Dendritic cell treated with granulocyte-macrophage colony-stimulating factor and Interleukin-4, amounts not matched to agents 40 ng/mL and 50 ng/mL, for 4 days (primary cell): ENCODE measurements around the gene CCDC144A.
"Not testable (repeated sequence)": the region's sequence is repeated elsewhere in the genome, so short reads cannot be mapped to it uniquely, and the experiment has no call there.

ENCODE experiments used
- H3K27ac Mint-ChIP-seq: one replicate; pipeline ENCODE4 v1.8.0; 2022; ENCODE audit warnings: mild to moderate bottlenecking, mixed read lengths
- H3K27me3 Mint-ChIP-seq: one replicate; pipeline ENCODE4 v1.8.0; 2022; ENCODE audit warnings: mild to moderate bottlenecking, mixed read lengths
- H3K36me3 Mint-ChIP-seq: one replicate; pipeline ENCODE4 v1.8.0; 2022; ENCODE audit warnings: low read depth, mixed read lengths
- H3K4me1 Mint-ChIP-seq: one replicate; pipeline ENCODE4 v1.8.0; 2022; ENCODE audit warnings: low read depth, mixed read lengths
- H3K4me3 Mint-ChIP-seq: one replicate; pipeline ENCODE4 v1.8.0; 2022; ENCODE audit warnings: mild to moderate bottlenecking, moderate library complexity, mixed read lengths
- H3K9me3 Mint-ChIP-seq: one replicate; pipeline ENCODE4 v1.8.0; 2022; ENCODE audit warnings: mixed read lengths
- intact Hi-C: fragments of 100-400 bp; cut with micrococcal nuclease; formaldehyde crosslinking; loops from one replicate; pipeline ENCODE4 v1.15.0; 2022

The CCDC144A gene

DNA sequence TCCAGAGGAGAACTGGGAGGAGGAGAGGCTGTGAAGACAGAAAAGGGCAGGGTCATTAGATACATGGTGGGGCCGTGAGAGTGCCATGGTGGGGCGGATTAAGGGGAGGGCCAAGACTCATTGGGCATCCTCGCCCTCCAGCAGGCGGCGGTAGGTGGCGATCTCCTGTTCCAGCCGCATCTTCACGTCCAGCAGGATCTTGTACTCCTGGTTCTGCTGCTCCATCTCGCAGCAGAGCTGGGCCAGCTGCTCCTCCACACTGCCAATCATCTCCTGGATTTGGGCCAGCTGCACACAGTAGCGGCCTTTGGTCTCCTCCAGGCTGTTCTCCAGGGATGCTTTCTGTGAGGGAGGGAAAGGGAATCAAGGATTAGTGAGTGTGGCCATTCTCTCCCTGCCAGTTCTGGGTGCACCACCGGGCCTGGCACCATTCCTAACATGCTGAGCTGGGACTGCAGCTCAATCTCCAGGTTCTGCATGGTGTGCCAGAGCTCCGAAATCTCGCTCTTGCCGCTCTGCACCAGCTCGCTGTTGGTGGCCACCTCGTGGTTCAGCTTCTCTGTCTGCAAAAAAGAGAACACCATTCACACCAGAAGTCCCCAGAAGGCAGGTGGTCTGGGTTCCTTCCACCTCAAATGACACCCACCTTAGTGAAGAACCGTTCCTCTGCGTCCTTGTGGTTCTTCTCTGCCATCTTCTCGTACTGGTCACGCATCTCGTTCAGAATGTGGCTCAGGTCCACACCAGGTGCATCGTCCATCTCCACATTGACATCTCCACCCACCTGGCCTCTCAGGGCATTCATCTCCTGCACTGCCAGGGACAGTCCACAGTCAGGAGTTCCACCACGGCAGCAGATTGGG is 129.0 kb downstream of the CCDC144A start:
- intact Hi-C loops, result no loop called here
- Mint-ChIP-seq H3K27me3 (peaks cover 2% of the 10 kb centered on the region), H3K4me3 (no peak overlapping the region), H3K27ac (no peak overlapping the region), H3K36me3 (no peaks in the 10 kb centered on the region), H3K9me3 (no peaks in the 10 kb centered on the region), H3K4me1 (no peaks in the 10 kb centered on the region)

DNA sequence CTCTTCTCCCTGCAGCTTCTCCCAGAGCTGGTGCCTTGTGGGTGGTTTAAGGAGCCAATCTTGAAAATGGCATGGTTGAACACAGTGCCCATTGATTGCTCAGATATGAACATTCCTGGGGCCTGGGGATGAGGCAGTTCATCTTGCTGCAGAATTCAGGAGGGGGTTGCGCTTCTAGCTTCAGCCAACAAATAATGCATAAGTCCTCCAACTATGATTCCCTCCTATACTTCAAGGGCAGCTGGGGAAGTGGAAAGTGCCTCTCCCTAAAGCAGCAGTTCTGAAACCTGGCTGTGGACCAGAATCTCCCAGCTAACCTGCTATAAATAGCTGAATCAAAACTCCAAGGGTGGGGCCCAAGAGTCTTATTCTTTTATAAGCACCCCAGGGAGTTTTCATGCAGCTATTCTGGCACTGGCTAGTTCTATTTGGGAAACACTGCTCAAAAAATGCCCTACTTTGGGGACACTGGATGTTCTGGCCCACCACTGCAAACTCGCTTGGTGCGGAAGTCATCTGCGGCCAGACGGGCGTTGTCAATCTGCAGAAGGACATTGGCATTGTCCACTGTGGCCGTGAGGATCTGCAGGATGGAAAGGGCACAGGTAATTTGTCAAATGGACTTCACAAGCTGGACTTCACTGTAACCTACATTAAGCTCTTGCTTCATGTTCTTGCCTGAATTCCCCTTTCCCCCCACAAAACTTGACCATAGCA is 130.3 kb downstream of the CCDC144A start:
- Mint-ChIP-seq H3K4me1 (no peaks in the 10 kb centered on the region), H3K27me3 (peaks cover 2% of the 10 kb centered on the region), H3K9me3 (no peaks in the 10 kb centered on the region), H3K27ac (no peak overlapping the region), H3K4me3 (no peak overlapping the region), H3K36me3 (no peaks in the 10 kb centered on the region)
- intact Hi-C loops, result no loop called here

DNA sequence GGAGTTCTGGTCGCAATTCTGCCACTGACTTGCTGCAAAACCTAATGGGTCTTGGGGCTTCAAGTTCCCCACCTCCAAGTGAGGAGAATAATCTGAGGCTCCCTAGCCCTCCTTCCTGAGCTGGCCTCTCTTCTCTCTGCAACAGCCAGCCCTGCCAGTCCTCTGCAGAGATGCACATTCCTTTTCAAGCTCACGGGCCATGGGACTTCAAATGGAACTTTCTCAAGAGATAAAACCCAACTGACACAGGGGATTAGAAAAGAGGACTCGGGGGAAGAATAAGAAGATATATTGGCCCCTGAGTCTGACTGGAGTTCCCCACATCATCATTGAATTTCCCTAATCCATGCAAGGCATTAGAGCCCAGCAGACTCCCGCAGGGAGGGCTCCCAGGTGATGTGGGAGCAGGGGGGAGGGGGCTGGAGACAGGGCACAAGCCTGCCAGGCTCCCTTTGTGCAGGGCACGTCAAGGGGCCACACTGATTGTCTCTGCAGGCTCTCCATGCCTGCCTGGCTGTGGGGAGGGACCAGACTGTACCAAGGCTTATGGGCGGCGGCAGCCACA is 131.0 kb downstream of the CCDC144A start:
- no peaks in the 10 kb centered on the region for H3K9me3 Mint-ChIP-seq
- no peaks in the 10 kb centered on the region for H3K4me1 Mint-ChIP-seq
- no peak overlapping the region for H3K27ac Mint-ChIP-seq
- H3K4me3 Mint-ChIP-seq, result no peak overlapping the region
- intact Hi-C loops, result no loop called here
- H3K27me3 Mint-ChIP-seq, result peaks cover 2% of the 10 kb centered on the region
- H3K36me3 Mint-ChIP-seq, result no peaks in the 10 kb centered on the region

- H3K27ac Mint-ChIP-seq, H3K9me3 Mint-ChIP-seq, H3K4me1 Mint-ChIP-seq, H3K4me3 Mint-ChIP-seq, intact Hi-C loops, H3K36me3 Mint-ChIP-seq, H3K27me3 Mint-ChIP-seq: not testable (repeated sequence)
Observed at GRCh38 chr17:16822133-16822532, 132.1 kb downstream of the CCDC144A start.

DNA sequence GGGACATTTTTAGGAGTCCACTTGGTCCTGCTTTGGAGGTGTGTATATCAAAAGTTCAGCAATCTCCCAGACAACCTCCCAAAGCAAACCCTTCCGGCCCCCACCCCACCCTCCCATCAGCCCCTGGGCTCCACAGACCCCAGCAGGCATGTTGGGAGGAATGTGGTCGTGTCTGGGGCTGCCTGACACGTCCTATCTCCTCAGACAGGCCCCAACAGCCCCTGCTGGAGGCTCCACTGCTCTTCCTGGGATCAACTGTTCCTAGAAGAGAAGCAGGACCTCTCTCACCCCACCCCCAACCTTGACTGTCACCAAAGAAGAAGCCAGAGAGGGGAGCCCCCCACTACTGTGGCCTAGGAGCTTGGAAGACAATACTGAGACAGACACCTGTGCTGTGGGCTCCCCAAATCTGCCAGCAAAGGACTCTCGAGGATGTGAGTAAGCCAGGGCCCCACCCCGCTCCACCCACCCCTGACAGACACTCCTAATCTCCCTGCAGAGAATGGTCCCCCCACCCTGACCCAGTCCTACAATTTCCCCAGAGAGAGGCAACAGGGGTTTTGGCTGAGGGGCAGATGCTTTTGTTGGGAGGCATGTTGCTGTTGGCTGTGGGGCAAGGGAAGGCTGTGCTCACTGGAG is 133.8 kb downstream of the CCDC144A start:
- H3K27ac Mint-ChIP-seq, H3K36me3 Mint-ChIP-seq, intact Hi-C loops, H3K27me3 Mint-ChIP-seq, H3K4me1 Mint-ChIP-seq, H3K4me3 Mint-ChIP-seq: not testable (repeated sequence)
- H3K9me3 Mint-ChIP-seq, result peaks cover 15% of the 10 kb centered on the region
